Endometrial microvascular endothelial cells (primary cell): Measurements from ENCODE around the gene BPHL. TPM values are rescaled to one million over a fixed set of nuclear protein-coding genes. Genes with fewer than 3 reads are reported as not detected.
"Not testable (repeated sequence)": the region's sequence is repeated elsewhere in the genome, so short reads cannot be mapped to it uniquely, and the experiment has no call there.

Experiments
- in situ Hi-C: cut with HindIII; loops from 2 replicates; pipeline ENCODE4 v1.10.0; 2017; ENCODE audit warnings: low sequenced_read_pairs, low pct_unique_long_range_greater_than_20kb; ENCODE audit errors: inconsistent ontology term
- total RNA-seq: library from RNA; depleted of rRNA; stranded (reverse); fragments of >200 nt; gene quantifications from one replicate; pipeline ENCODE4 v1.2.3, GENCODE V29; 2015; ENCODE audit errors: inconsistent ontology term

BPHL gene
- total RNA-seq: 20.0 TPM

DNA sequence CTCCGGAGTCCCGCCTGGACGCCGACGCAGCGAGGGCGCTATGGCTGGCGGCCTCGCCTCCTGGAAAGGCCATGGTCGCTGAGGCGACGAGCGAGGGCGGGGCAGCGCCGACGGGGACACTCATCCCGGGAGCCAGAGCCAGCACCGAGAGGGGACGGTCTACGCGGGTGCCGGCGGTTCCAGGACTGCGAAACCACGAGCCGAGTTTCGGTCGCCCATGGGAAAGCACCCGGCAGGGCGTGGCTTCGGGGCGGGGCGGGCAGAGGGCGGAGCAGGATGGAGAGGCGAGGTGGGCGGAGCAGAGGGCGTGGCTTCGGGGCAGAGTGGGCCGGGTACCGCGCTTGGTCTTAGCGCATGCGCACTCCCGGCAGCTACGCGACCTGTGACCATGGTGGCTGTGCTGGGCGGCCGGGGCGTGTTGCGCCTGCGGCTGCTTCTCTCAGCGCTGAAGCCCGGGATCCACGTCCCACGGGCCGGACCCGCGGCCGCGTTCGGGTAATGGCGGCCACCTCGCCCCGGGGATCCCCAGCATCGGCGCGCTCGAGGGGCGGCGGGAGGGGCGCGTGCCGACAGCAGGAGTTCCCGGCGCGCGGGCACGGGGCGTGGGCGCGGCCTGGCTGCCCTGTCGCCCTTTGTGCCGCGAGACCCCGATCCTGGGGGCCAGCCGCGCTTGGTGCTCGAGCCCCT lies at the start of gene BPHL:
BPHL (plus strand) TSS at position 359 of the 687 bp plus-strand sequence; CDS start at position 389, 30 bp downstream.
- in situ Hi-C loops: no loop called here

DNA sequence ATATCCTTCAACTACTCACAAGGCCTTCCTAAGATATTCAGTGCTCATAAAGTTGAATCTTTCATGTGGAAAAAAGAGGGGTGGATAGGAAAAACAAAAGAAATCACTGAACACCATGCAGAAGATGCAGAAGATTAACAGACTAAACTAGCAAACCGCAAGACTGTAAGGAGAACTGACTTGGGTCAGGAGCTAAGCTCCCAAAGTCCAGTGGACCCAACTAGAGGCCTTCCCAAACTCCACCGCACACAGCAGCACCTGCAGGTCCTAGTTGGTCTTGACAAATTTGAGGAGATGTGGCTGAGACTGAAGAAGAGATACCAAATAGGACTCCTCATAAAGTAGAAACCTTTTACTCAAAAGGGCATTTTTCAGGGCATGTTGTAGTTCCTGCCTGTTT lies 46.9 kb upstream of the BPHL start:
- in situ Hi-C loops: no loop called here

DNA sequence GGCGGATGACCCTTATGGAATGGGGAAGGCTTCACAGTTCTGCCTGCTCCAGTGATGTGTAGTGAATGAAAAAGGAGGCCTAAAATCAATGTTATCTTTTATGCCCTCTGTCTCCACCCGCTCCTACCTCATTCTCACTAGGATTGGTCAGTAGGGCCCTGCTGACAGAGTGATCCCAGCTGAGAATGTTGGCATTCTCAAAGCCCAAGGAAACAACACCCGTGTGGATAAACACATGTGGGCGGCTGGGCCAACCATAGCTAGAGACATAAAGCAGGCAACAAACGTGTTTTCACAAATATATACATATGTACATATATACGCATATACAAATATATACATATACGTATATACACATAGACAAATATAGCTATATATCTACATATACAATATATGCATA lies 45.7 kb upstream of the BPHL start:
- in situ Hi-C loops: no loop called here

DNA sequence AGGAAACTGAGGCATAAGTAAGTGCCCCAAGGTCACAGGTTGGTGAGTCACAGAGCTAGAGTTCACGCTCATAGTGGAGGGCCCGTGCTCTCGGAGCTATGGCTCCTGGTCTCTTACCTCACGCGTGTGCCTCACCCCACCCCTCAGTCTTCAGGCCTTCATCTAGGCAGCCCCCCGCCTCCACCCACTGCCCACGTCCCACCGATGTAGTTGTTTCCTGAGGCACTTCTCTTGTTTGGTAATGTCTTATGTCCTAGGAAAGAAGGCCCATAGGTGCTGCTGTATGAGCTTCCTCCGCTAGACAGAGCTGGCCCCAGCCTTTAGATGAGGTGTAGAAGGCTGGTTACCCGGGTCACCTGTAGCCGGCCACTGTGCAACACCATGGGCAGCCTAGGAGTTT lies 45.1 kb upstream of the BPHL start:
- in situ Hi-C loops: no loop called here

DNA sequence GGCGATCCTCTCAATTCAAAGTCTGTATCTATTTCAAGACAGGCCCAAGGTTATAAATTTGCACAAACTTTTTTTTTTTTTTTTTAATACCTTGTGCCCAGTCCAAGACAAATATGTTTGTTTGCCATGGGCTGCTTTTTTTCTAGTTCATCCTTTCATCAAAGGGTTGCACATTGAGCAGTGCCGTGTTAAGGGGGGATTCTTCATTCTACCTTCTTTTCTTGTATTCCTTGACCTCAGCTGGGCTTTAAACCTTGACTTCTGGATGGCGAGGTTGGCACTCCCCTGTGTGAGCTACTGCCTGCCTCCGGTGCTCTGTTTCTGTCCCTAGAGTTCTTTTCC lies 42.8 kb upstream of the BPHL start:
- in situ Hi-C loops: no loop called here

DNA sequence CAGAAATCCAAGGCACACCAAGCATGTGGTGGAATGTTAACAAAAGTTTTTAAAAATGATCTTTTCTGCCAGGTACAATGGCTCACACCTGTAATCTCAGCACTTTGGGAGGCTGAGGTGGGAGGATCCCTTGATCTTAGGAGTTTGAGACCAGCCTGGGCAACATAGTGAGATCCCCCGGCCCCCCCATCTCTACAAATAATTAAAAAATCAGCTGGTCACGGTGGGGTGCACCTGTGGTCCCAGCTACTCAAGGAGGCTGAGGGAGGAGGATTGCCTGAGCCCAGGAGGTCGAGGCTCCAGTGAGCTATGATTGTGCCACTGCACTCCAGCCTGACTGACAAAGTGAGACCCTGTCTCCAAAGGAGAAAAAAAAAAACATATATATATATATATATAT lies 42.2 kb upstream of the BPHL start:
- in situ Hi-C loops: no loop called here

DNA sequence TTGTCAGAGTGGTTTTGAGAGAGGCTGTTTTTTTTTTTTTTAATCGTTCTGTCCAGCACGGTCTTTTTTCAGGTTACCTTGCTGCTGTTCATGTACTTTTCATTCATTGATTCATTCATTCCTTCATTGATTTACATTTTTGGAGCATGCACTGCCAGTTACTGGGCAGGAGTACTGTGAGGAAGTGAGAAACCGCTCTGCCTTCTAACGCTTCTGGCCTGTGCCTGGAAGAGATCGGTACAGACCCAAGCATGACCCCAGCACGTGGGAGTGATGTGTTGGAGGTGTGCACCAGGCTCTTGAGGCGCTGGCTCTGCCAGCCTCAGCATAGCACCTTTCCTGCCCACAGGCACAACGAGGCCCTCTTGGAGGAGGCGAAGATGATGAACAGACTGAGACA lies 41.1 kb upstream of the BPHL start:
- in situ Hi-C loops: no loop called here

DNA sequence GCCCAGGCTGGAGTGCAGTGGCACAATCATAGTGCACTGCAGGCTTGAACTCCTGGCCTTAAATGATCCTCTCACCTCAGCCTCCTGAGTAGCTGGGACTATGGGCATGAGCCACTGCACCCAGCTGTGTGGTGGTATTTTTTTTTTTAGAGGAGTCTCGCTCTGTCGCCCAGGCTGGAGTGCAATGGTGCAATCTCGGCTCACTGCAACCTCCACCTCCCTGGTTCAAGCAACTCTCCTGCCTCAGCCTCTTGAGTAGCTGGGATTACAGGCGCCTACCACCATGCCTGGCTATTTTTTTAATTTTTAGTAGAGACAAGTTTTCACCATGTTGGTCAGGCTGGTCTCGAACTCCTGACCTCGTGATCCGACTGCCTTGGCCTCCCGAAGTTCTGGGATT lies 39.6 kb upstream of the BPHL start:
- in situ Hi-C loops: not testable (repeated sequence)

DNA sequence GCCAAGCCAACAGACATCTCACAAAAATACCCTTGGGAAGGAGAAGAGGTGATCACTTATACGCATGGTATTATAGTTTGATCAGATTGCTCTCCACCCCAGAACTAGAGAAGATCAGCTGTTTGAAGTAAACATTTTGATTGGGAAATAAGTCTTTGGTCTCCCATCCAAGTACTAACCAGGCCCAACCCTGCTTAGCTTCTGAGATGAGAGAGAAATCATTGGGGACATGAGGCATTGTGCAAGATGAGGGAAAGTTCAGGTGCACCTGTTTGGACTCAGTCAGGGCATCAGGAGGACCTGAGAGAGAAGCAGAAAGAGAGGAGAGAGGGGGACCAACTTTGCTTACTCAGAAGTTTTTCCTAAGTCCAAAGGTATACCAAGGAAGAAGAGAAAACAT lies 38.8 kb upstream of the BPHL start:
- in situ Hi-C loops: no loop called here

DNA sequence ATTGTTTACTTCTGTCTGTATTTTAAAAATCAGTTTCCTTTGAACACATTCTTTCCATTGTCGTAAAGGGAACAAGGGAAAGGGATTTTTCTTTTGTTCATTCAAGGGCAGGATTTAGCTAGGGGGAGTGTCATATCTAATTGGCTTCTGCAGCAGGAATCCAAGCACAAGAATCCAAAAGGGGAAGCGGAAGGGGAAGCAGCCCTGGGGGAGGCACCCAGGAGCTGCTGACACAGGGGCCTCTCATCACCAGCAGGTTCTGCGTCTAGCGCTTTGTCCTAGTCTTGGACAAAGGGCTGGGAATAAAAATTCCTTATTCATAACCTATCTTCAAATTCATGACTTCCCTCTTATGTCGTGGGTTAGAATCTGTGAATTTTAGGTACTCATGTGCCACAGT lies 36.6 kb upstream of the BPHL start:
- in situ Hi-C loops: no loop called here

DNA sequence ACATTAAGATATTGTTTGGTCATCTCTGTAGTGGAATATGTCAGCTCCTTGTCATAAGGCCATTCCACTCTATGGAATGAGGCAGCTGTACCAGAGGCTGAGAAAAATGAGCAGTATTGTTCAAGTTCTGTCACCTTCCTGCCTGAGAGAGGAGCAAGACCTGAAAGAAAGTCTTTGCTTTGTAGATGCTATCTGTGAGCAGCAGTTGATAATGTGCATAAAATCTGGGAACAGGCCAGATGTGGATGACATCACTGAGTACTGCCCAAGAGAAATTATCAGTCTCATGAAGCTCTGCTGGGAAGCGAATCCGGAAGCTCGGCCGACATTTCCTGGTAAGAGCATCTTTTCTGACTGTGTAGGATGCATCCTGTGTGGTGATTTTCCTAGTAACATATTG lies 33.4 kb upstream of the BPHL start:
- in situ Hi-C loops: no loop called here

DNA sequence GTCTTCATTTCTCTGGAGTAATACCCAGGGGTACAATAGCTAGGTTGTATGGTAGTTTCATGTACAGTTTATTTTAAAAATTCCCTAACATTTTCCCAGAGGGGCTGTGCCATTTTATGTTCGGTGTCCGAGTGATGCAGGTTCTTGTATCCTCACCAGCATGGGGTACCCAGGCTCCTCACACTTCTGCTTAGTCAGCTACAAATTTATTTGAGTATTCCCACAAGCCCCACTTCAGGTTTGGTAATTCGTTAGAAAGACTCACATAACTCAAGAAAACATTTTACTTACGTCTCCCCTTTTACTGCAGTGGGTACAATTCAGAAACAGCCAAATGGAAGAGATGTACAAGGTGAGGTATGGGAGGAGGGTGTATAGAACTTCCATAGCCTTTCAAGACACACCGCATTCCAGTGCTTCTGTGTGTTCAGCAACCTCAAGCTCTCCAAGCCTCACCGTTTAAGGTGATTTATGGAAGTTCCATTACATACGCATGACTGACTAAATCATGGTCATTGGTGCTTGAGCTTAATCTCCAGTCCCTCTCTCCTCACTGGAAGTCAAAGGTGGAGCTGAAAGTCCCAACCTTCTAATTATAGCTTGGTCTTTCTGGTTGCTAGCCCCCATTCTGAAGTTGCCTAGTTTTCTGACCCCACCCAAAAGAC lies 32.1 kb upstream of the BPHL start:
- in situ Hi-C loops: no loop called here

DNA sequence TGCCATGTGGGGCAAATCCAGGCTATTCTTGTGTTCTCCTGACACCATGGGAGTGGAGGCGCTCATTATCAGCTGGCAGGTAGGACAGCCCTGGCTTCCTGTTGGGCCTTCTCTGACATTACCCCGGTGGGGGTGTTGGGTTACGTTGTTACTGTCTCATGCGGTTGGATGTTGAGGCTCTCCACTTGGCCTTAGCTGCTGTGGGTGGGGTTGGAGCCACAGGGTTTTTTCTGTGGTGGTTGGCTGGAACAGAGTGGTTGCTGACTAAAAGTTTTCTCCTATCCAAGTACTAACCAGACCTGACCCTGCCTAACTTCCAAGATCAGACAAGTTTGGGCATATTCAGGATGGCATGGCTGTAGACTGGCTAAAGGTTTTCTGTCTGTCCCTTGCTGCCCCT lies 30.1 kb upstream of the BPHL start:
- in situ Hi-C loops: no loop called here

DNA sequence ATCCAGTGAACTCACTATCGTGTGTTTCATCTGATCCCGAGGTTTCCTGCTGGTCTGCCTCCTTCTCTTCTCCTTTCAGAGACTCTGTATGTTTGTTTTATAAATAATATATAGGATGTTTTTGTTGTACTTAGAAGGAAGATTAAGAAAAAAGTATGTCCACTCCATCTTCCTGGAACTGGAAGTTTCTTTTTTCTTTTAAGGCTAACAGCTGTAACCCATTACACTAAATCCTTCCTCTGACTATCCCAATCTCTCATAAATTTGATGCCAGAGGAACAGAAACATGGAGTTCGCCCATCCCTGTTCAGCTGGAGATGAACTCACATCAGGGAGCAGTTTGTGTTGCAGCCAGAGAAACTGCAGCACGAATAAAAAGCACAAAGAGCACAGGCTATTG lies 29.5 kb upstream of the BPHL start:
- in situ Hi-C loops: no loop called here

DNA sequence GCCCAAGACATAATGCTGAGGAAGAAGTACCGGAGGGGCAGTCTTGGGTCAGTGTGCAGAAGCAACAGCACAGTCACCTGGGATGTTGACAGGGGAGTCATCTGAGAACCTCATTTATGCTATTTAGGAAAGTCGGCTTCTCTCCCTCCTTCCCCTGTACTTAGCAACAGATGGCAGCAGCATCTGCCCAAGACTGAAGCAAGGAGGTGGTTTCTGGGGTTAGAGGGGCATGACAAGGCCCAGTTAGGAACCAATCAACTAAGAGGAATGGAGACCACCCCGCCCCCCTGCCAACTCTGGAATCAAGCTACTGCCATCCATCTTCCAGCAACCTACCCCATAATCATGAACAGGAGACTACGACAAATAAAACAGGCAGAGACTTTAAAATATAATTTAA lies 28.5 kb upstream of the BPHL start:
- in situ Hi-C loops: no loop called here

DNA sequence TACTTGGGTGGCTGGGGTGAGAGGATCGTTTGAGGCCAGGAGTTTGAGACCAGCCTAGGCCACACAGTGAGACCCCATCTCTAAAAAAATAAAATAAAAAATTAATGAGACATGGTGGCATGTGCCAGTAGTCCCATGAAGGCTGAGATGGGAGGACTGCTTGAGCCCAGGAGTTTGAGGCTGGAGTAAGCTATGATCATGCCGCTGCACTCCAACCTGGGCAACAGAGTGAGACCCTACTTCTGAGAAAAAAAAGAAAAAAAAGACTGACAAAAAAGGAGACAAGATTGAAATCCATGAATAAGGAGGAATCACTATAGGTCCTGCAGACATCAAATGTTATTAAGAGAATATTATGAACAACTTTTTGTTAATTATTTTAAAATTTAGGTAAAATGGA lies 23.7 kb upstream of the BPHL start:
- in situ Hi-C loops: no loop called here

DNA sequence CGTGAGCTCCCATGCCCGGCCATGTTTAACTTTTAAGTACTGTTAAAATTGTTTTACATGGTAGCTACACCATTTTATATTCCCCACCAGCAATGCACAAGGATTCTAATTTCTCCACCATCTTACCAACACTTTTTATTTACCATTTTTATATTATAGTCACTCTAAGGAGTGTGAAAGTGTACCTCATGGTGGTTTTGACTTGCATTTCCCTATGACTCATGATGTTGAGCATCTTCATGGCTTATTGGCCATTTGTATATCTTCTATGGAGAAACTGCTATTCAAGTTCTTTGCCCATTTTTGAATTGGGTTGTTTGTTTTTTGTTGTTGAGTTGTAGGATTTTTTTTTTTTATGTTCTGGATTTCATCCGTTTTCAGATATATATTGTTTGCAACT lies 15.6 kb upstream of the BPHL start:
- in situ Hi-C loops: no loop called here

DNA sequence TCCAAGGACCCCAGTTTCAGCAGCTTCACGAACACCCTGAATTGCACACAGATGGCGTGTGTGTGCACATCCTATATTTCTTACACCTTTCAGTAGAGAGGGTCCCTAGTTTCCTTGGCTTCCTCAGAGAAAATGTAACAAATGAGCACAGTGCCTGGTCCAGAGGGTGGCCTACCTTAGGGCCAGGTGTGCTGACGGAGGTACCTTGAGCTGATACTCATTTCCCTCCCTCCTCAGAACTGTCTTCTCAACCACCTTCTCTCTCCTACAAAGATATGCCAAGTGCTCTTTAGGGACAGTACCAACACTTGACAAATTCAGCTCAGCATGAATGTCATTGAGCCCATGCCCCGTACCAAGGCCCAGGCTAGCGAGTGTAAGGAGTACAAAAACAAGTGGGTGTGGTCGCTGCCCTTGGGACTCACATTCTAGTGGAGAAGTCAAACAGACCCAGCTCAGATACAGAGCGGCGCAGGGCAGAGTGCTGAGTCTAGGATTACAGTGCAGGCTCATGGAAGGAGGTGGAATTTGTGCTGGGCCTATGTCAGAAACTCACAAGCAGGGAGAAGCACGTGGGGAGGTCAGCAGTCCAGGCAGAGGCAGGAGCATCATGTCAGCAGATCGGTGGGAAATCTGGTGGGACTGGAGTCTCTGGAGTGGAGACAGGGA lies 9.6 kb upstream of the BPHL start:
- in situ Hi-C loops: no loop called here

DNA sequence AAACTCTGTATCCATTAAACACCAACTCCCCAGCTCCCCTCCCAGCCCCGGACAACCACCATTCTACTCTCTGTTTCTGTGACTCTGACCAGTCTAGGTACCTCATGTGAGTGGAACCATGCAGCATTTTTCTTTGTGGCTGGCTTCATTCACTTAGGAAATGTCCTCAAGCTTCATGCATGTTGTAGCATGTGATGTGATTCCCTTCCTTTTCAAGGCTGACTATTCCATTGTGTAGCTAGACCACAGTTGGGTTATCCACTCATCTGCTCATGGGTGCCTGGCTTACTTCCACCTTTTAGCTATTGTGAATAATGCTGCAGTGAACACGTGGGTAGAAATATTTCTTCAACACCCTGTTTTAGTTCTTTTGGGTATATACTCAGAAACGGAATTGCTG lies 8.8 kb upstream of the BPHL start:
- in situ Hi-C loops: no loop called here

DNA sequence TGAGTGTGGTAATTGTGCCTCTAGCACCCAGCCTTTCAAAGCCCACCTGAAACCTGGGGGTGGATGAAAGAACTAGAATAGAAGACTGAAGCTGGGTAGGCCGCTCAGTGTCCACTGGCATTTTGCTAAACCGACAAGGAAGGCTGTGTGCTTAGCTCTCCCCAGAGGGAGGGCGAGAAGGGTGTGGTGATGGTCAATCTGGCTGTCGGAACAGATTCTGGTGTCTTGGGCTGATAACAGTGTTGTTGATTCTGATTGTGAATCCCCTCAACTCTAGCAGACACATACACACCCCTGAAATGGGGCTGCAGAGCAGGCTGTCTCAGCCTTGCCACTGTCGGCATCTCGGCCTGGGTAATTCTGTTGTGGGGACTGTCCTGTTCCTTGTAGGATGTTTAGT lies 4.1 kb upstream of the BPHL start:
- in situ Hi-C loops: no loop called here
